Natural killer cell treated with Interleukin-12 subunit alpha and Interleukin-12 subunit beta and Interleukin-15 and Interleukin-18, amount 100 ng/mL, for 72 hours (primary cell): ENCODE measurements around the gene PMM1. TPM values are rescaled to one million over a fixed set of nuclear protein-coding genes. Genes with fewer than 3 reads are reported as not detected.
"Not testable (repeated sequence)": the region's sequence is repeated elsewhere in the genome, so short reads cannot be mapped to it uniquely, and the experiment has no call there.

Experiments used
- ATAC-seq, 2 donors: fragments of 150-1000 bp; cut with Tn5 transposase in 1 of 2; sonication (Bioruptor Pico), chemical (Tn5 transposase) in 1 of 2; 2 replicates each; pipeline ENCODE4 v1.10.0; 2021
- DNase-seq: peaks from one replicate; pipeline ENCODE4 v3.0.0; 2022; ENCODE audit warnings: low spot score
- H3K27ac Mint-ChIP-seq, 2 donors: 1 replicate in 1 of 2; 2 replicates in 1 of 2; pipeline ENCODE4 v1.8.0; 2022; ENCODE audit warnings: mixed read lengths in 2 of 2, mild to moderate bottlenecking in 1 of 2, moderate library complexity in 1 of 2
- H3K27me3 Mint-ChIP-seq, 2 donors: 1 replicate in 1 of 2; 2 replicates in 1 of 2; pipeline ENCODE4 v1.8.0; 2022; ENCODE audit warnings: mixed read lengths in 2 of 2
- H3K36me3 Mint-ChIP-seq: one replicate; pipeline ENCODE4 v1.8.0; 2022; ENCODE audit warnings: mixed read lengths
- H3K4me1 Mint-ChIP-seq, 2 donors: 1 replicate in 1 of 2; 2 replicates in 1 of 2; pipeline ENCODE4 v1.8.0; 2022; ENCODE audit warnings: low read depth in 2 of 2, mixed read lengths in 2 of 2, mild to moderate bottlenecking in 1 of 2
- H3K4me3 Mint-ChIP-seq: one replicate; pipeline ENCODE4 v1.8.0; 2022; ENCODE audit warnings: mixed read lengths
- H3K9me3 Mint-ChIP-seq: 2 replicates; pipeline ENCODE4 v1.8.0; 2022; ENCODE audit warnings: mixed read lengths
- total RNA-seq, 2 donors: library from RNA; stranded (reverse); gene quantifications; one replicate each; pipeline ENCODE4 v1.2.3, GENCODE V29; 2022

Gene PMM1
- total RNA-seq, 2 donors from 2014 or later, result 33.3 to 50.3 TPM

- Mint-ChIP-seq H3K27me3 (no peaks in the 10 kb centered on the region), H3K4me3 (no peak overlapping the region), H3K4me1 (peaks cover 0 to 7% of the 10 kb centered on the region in 2 donors), H3K27ac (no peak overlapping the region), H3K36me3 (peaks cover 6% of the 10 kb centered on the region), H3K9me3 (no peaks in the 10 kb centered on the region)
- ATAC-seq (no peak), DNase-seq (no peak)
These were observed 4.8 kb downstream of the PMM1 start for GRCh38 chr22:41584881-41585280.

- Mint-ChIP-seq H3K27ac (no peak overlapping the region), H3K36me3 (peaks cover 6% of the 10 kb centered on the region), H3K4me1 (peaks cover 0 to 3% of the 10 kb centered on the region in 2 donors), H3K4me3 (no peak overlapping the region), H3K9me3 (no peaks in the 10 kb centered on the region), H3K27me3 (no peaks in the 10 kb centered on the region)
- ATAC-seq (no peak), DNase-seq (no peak)
These were observed 6.9 kb downstream of the PMM1 start for GRCh38 chr22:41582694-41583093.

- DNase-seq (no peak), ATAC-seq (no peak)
- Mint-ChIP-seq H3K27me3 (no peaks in the 10 kb centered on the region), H3K36me3 (peaks cover 6% of the 10 kb centered on the region), H3K9me3 (no peaks in the 10 kb centered on the region), H3K27ac (no peak overlapping the region), H3K4me1 (peaks cover 0 to 3% of the 10 kb centered on the region in 2 donors), H3K4me3 (no peak overlapping the region)
These were observed 9.7 kb downstream of the PMM1 start for GRCh38 chr22:41579997-41580355.

- Mint-ChIP-seq H3K4me3 (no peak overlapping the region), H3K36me3 (peaks cover 6% of the 10 kb centered on the region), H3K27ac (no peak overlapping the region), H3K4me1 (peaks cover 0 to 3% of the 10 kb centered on the region in 2 donors), H3K27me3 (no peaks in the 10 kb centered on the region), H3K9me3 (no peaks in the 10 kb centered on the region)
- DNase-seq (no peak), ATAC-seq (no peak)
These were observed 10.2 kb downstream of the PMM1 start for GRCh38 chr22:41579297-41579996.

- H3K4me1 Mint-ChIP-seq, result peaks cover 0 to 3% of the 10 kb centered on the region in 2 donors
These were observed 10.8 kb downstream of the PMM1 start for GRCh38 chr22:41578818-41579217.

GRCh38 chr22:41578114-41578513, 11.5 kb downstream of the PMM1 start:
- Mint-ChIP-seq H3K9me3 (no peaks in the 10 kb centered on the region), H3K4me1 (no peaks in the 10 kb centered on the region), H3K4me3 (no peak overlapping the region), H3K27ac (no peak overlapping the region), H3K27me3 (no peaks in the 10 kb centered on the region), H3K36me3 (peaks cover 6% of the 10 kb centered on the region)
- no peak for DNase-seq
- ATAC-seq, result no peak

More at GRCh38 chr22:41578818-41579217, 10.8 kb downstream of the PMM1 start:
- Mint-ChIP-seq H3K9me3 (no peaks in the 10 kb centered on the region), H3K27ac (no peak overlapping the region), H3K27me3 (no peaks in the 10 kb centered on the region), H3K36me3 (peaks cover 6% of the 10 kb centered on the region), H3K4me3 (no peak overlapping the region)
- DNase-seq (no peak), ATAC-seq (no peak)

GRCh38 chr22:41576877-41577276, 12.8 kb downstream of the PMM1 start:
- Mint-ChIP-seq H3K4me1 (no peaks in the 10 kb centered on the region), H3K4me3 (no peak overlapping the region), H3K9me3 (no peaks in the 10 kb centered on the region), H3K27ac (no peak overlapping the region), H3K36me3 (no peaks in the 10 kb centered on the region), H3K27me3 (no peaks in the 10 kb centered on the region)
- ATAC-seq (no peak), DNase-seq (no peak)

GRCh38 chr22:41575533-41575932, 14.1 kb downstream of the PMM1 start:
- Mint-ChIP-seq H3K27me3 (no peaks in the 10 kb centered on the region), H3K36me3 (no peaks in the 10 kb centered on the region), H3K4me3 (no peak overlapping the region), H3K27ac (no peak overlapping the region), H3K9me3 (no peaks in the 10 kb centered on the region), H3K4me1 (no peaks in the 10 kb centered on the region)
- DNase-seq (no peak), ATAC-seq (no peak)

GRCh38 chr22:41574847-41575381, 14.7 kb downstream of the PMM1 start:
- Mint-ChIP-seq H3K36me3 (no peaks in the 10 kb centered on the region), H3K4me3 (no peak overlapping the region), H3K4me1 (no peaks in the 10 kb centered on the region), H3K9me3 (no peaks in the 10 kb centered on the region), H3K27me3 (no peaks in the 10 kb centered on the region), H3K27ac (no peak overlapping the region)
- ATAC-seq, result no peak
- DNase-seq, result no peak

- H3K36me3 Mint-ChIP-seq, result no peaks in the 10 kb centered on the region
- H3K27me3 Mint-ChIP-seq, result no peaks in the 10 kb centered on the region
- H3K27ac Mint-ChIP-seq, result no peak overlapping the region
- no peaks in the 10 kb centered on the region for H3K4me1 Mint-ChIP-seq
- no peaks in the 10 kb centered on the region for H3K9me3 Mint-ChIP-seq
- no peak overlapping the region for H3K4me3 Mint-ChIP-seq
- ATAC-seq (no peak), DNase-seq (no peak)
These were observed 16.0 kb downstream of the PMM1 start for GRCh38 chr22:41573677-41574076.

GRCh38 chr22:41572305-41572704, 17.3 kb downstream of the PMM1 start:
- H3K36me3 Mint-ChIP-seq, H3K4me1 Mint-ChIP-seq, H3K27ac Mint-ChIP-seq, H3K9me3 Mint-ChIP-seq, H3K27me3 Mint-ChIP-seq, H3K4me3 Mint-ChIP-seq, DNase-seq, ATAC-seq: not testable (repeated sequence)

GRCh38 chr22:41571786-41572185, 17.9 kb downstream of the PMM1 start:
- no peaks in the 10 kb centered on the region for H3K9me3 Mint-ChIP-seq
- no peaks in the 10 kb centered on the region for H3K4me1 Mint-ChIP-seq
- no peak overlapping the region for H3K27ac Mint-ChIP-seq
- H3K27me3 Mint-ChIP-seq, result no peaks in the 10 kb centered on the region
- DNase-seq (no peak), ATAC-seq (no peak)
- H3K36me3 Mint-ChIP-seq, result no peaks in the 10 kb centered on the region
- H3K4me3 Mint-ChIP-seq, result no peak overlapping the region

- Mint-ChIP-seq H3K4me3 (no peak overlapping the region), H3K4me1 (no peaks in the 10 kb centered on the region), H3K27ac (no peak overlapping the region), H3K27me3 (no peaks in the 10 kb centered on the region), H3K36me3 (no peaks in the 10 kb centered on the region), H3K9me3 (no peaks in the 10 kb centered on the region)
- no peak for DNase-seq
- ATAC-seq, result no peak
These were observed 19.4 kb downstream of the PMM1 start for GRCh38 chr22:41570221-41570620.

- peak in 1 of 2 donors; percentile 7 for ATAC-seq
- Mint-ChIP-seq H3K4me3 (no peak overlapping the region), H3K36me3 (no peaks in the 10 kb centered on the region), H3K27ac (no peak overlapping the region), H3K4me1 (no peaks in the 10 kb centered on the region), H3K27me3 (no peaks in the 10 kb centered on the region), H3K9me3 (no peaks in the 10 kb centered on the region)
- DNase-seq, result no peak
These were observed 20.8 kb downstream of the PMM1 start for GRCh38 chr22:41568811-41569210.

- no peaks in the 10 kb centered on the region for H3K4me1 Mint-ChIP-seq
These were observed 22.2 kb downstream of the PMM1 start for GRCh38 chr22:41567512-41567768.

More at GRCh38 chr22:41567512-41567768, 22.2 kb downstream of the PMM1 start:
- Mint-ChIP-seq H3K9me3 (no peaks in the 10 kb centered on the region), H3K36me3 (no peaks in the 10 kb centered on the region), H3K4me3 (no peak overlapping the region), H3K27me3 (no peaks in the 10 kb centered on the region), H3K27ac (no peak overlapping the region)
- ATAC-seq (no peak), DNase-seq (no peak)
